Activated naive CD8-positive, alpha-beta T cell treated with anti-CD3 and anti-CD28 coated beads, Interleukin-2, amount 50 U/mL, for 16 hours (primary cell): ENCODE results near the gene BMP2.

Source experiments
- DNase-seq: peaks from one replicate; pipeline ENCODE4 v3.0.0-alpha.2; 2020; ENCODE audit warnings: low read depth, low spot score

BMP2 gene

DNA sequence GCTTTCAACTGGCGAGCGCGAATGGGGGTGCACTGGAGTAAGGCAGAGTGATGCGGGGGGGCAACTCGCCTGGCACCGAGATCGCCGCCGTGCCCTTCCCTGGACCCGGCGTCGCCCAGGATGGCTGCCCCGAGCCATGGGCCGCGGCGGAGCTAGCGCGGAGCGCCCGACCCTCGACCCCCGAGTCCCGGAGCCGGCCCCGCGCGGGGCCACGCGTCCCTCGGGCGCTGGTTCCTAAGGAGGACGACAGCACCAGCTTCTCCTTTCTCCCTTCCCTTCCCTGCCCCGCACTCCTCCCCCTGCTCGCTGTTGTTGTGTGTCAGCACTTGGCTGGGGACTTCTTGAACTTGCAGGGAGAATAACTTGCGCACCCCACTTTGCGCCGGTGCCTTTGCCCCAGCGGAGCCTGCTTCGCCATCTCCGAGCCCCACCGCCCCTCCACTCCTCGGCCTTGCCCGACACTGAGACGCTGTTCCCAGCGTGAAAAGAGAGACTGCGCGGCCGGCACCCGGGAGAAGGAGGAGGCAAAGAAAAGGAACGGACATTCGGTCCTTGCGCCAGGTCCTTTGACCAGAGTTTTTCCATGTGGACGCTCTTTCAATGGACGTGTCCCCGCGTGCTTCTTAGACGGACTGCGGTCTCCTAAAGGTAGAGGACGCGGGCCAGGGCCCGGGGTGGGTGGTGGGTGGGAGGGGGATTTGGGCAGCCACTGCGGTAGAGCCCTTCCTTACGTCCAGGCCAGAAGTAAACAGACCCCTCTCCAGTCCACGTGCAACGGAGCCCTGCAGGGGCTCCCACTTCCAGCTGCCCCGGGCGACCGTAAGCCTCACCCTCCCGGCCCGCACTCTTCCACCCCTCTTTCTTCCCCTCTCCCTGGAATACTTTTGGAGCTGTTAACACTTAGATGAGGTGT is 998 bp downstream of the BMP2 start:
- DNase-seq, result no peak

DNA sequence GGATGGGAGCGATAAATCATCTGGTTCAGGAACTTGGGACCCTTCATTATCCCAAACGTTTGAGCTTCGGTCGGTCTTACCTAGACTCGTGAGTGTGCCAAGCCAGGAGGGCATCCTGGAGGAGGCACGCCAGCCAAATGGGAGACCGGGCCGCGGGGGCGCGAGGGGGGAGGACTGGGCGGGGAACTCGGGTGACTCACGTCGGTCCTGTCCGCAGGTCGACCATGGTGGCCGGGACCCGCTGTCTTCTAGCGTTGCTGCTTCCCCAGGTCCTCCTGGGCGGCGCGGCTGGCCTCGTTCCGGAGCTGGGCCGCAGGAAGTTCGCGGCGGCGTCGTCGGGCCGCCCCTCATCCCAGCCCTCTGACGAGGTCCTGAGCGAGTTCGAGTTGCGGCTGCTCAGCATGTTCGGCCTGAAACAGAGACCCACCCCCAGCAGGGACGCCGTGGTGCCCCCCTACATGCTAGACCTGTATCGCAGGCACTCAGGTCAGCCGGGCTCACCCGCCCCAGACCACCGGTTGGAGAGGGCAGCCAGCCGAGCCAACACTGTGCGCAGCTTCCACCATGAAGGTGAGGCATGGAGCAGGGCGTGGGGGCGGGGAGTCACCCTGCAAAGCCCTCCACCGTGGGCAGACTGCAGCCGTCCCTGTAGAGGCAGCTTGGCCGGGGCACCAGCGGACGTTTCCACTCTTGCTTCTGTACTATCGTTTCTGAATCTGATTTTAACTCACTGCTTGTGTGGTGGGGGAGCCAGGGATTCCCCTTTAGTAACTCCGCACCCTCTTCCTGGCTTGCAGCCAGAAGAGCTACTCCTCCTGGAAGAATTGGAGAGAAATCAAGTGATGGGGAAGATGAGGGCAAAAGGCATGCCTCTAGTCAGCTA is 2.7 kb downstream of the BMP2 start:
- no peak for DNase-seq

DNA sequence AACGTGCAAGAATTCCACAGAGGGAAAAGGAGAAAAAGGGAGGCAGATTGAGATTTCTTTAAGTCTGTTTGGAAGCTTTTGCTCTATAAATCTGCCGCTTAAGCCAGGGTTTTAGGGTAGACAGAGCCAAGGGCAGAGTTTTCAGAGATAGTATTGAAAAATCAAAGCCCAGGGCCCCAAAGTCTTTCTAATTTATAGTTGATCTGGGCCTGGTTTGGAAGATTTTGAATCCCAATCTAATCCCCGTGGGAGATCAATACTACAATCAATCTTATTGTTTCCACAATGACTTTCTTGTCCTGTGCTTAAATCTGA is 3.3 kb downstream of the BMP2 start:
- DNase-seq, result no peak

DNA sequence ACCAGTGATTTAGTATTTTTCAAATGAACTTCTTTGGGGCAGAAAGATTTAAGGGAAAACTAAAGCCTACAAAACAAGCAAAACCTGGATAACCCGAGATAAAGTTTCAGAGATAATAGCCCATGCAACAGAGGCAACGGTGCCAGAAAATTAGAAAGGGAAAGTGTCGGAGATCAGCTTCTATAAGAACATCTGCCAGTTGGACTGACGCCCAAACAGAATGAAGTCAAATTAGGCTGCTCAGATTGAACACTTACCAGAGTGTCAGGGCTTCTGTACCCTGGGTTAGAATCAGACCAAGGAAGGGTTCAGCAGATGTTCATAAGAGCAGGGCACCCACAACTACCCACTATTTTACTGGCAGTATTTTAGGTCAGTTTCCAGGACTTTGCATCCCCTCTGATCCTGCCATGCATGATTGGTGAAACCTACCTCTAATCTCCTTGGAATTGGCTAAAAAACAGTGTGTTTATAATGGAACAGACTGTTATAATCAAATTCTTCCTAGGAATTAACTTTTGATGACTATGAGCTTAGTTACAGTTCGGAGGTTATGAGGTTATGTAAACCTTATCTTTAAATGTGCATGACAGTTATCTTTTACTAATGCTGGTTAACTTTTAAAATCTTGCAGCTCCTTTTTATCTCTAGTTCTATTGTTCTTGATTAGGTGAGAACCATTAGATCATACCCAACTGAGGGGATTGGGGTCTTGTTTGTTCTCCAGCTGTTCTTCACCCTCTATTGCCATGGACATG is 13.1 kb downstream of the BMP2 start:
- no peak for DNase-seq

DNA sequence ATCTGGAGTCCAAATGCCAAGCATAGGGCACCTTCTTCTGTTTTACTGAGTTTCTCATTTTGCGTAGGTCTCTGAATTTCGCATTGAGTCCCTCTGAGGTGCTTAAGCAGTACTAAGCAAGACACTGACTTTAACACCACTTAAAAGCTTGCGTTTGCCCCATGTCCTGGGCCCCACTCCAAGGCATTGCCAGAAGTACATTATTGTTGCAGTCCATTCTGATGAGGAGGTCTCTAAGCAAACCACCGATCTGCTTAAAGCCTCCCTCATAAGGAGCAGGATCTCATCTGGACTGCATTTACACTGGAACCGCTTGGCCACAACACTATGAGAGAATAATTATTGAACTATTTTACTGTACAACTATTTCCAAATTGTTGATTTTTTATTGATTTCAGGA is 16.3 kb downstream of the BMP2 start:
- no peak for DNase-seq

DNA sequence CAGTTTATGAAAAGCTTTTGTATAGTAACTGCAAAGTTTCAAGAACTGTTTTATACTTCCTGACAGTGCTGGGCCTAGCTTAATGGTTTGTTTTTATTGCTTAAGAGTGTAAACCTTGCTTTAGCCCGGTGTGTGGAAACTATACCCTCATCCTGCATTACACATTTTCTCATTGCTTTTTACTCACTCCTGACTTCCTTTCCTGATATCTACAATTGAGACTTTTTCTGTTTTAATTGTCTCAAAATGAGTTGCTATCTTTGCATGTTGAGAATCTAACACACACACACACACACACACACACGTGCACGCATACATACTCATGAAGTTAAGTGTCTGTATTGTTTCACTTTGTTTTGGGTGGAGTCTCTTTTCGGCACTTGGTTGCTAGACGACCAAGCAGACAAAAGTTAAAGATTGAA is 16.7 kb downstream of the BMP2 start:
- no peak for DNase-seq

DNA sequence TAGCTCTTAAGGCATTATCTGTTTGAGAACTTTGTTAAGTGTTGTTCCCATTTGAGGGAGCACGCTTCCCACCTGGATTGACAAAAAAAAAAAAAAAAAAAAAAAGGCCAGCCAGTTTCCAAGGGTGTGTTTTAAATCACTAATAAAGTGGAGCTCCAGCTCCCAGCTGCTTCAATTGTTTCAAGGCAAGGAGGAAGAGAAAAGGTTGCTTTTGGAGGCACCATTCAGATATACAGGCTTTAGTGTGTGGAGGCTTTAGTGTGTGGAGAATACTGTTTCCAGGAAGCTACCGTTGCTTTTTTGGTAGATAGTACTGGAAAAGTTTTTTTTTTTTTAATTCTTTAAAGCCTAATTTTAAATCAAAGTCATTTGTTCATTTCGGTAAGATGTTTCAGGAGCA is 17.3 kb downstream of the BMP2 start:
- DNase-seq, result no peak

DNA sequence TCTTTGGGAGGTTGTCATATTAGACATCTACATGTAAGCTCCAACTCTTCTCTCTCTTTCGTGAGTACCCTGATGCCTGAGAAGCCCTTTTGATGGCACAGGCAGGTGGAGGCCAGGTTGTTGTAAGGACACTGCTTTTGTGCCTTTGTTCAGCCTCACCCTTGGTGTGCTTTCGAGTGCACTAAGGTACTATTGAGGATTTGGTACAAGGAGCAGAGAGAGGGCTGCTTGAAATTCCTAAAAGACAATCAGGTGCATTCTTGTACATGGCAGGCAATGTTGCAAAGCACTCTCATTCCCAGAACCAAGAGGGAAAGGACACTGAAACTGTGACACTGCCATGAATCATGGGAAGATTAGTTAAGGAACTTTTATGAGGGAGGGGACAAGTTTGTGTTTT is 19.1 kb downstream of the BMP2 start:
- DNase-seq, result no peak

- DNase-seq, result no peak
These were observed 25.3 kb downstream of the BMP2 start for GRCh38 chr20:6792789-6793188.

DNA sequence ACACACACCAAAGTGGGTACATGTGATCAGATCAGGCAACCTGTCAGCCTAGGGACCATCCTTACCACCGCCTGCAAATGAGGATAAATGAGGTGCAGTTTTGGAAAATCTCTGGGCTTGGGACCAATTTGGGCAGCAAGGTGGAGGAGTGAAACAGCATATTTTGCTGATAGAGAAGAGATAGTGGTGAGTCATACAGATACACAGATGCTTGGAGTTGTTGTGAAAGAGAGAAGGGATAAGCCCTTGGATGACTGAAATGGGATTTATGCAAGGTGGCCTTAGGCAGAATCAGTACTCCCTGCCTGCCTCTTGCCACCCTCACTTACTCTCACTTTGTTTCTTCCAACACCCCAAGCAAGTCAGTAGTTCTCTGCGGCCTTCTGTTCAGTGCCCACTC is 34.7 kb downstream of the BMP2 start:
- no peak for DNase-seq

DNA sequence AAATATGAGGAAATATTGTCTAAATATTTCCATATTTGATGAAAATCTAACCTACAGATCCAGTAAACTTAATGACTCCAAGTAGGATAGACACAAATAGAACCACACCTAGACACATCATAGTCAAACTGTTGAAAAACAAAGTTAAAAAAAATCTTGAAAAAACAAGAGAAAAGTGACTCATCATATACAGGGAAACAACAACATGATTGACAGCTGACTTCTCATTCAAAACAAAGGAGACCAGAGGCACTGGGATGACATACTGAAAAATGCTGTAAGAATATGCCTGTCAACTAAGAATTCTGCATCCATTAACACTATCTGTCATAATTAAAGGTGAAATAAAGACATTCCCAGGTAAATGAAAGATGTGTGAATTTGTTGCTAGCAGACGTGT is 38.8 kb downstream of the BMP2 start:
- no peak for DNase-seq

GRCh38 chr20:6811262-6812035 is 44.0 kb downstream of the BMP2 start:
- no peak for DNase-seq

- DNase-seq, result no peak
These were observed 45.0 kb downstream of the BMP2 start for GRCh38 chr20:6812530-6812929.

DNA sequence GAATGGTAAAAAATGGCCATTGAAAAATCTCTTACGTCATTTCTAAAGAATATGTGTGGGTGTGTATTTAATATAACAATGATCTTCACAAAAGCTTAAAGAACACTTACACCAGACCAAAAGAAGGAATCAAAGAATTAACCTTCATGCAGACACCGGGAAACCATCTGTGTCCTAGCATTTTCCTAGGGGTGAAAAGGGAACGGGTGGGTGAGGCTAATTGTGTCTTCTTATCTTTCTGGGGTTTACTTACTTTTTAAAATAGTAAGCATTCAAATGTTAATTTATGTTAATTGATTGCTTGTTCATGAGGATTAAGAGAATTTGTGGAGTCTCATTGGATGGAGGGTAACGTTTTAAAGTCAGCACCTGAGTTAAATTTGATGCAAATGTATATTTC is 47.5 kb downstream of the BMP2 start:
- no peak for DNase-seq

DNA sequence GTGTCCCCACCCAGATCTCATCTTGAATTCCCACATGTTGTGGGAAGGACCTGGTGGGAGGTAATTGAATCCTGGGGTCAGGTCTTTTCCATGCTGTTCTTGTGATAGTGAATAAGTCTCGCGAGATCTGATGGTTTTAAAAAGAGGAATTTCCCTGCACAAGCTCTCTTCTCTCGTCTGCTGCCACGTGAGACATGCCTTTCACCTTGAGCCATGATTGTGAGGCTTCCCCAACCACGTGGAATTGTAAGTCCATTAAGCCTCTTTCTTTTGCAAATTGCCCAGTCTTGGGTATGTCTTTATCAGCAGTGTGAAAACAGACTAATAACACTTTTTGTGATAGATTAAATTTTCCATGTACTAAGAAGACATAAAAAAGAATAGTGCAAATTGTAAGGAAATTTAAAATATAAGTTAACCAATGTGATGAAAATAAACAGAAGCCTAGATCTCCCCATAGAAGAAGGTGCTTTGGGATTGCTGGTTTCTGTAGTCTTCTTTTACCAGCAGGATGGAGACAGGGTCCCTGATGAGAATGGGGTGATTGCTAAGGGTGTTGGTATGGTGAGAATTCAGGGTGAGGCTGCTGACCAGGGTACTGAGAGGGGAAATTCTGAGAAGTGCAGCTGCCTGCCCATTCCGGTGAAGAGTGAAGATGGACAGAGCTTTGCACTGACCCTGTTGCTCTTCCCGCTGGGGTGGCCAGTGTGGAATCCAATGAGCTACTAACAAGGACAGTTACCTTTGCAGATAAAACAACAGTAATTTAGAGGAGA is 50.7 kb downstream of the BMP2 start:
- DNase-seq, result no peak

- no peak for DNase-seq
These were observed 52.1 kb downstream of the BMP2 start for GRCh38 chr20:6819599-6819998.

DNA sequence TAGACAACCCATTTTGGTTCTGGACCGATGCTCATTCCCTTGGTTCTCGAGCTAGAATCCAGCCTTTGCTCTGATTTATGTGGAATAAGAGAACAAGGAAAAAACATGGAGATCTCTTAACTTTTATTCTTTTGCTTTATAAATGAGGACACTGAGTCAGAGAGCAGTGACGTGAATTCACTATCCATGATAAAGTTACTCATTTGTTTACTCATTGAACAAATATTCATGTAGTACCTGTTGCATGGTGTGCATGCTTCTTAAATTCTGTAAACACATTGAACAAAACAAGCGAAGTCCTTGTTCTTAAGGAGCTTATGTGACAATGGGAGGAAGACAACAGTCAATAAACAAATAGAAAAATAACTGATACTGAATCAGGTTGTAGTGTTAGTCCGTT is 56.9 kb downstream of the BMP2 start:
- no peak for DNase-seq

GRCh38 chr20:6827472-6827871 is 60.0 kb downstream of the BMP2 start:
- no peak for DNase-seq

DNA sequence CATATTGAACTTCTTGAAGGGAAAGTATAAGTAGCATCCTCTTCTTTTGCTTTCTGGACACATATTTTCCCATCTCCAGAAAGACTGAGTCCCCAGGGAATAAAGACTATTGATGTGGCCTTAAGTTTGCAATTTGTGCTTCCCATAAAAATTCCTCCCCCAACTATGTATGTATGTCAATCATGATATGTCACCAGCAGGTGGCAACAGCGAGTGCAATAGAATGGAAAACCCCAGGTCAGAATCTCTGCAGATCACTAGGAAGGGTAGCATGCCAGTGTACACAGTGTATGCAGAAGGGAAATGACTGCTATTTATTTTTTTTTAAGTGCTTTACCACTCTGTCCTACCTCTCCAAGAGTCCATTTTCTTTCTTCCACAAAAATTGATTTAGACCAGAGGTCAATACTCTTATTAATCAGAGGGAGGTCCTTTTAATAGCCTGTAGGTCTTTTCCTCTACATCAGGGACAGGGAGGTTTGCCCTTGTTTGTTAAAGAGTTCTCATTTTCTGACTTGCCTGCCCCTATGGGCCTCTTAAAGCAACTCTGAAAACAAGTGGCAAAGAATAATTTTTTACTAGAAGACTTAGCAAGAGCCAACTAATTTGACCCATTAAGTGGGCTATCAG is 61.4 kb downstream of the BMP2 start:
- DNase-seq, result no peak

DNA sequence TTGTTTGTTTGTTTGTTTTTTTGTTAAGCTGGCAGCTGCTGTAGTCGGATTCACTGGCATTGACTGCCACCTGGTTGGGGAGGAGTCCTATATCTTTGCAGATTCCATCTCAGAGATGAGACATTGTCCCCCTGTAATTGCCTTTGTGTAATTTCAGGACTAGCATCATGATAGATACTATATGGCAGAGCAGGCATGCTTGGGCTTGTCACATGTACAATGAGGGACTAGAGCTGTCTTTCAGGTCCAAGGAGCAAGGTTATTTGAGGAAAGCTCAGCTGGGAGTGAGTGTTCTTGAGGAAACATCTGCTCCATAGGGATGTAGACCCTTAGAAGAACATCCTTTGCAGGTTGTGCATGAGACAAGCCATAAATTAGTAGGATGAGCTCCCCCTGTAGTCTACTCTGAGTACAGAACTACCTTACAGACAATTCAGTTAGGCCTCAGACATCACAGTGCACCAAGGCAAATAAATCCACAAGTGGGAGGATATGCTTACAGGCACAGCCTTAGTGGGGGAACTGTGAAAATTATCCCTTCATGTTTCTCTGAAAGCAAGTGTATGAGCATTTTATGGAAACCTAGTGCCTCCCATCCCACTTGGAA is 62.1 kb downstream of the BMP2 start:
- DNase-seq, result no peak
